SK-N-MC (cell line): Measurements from ENCODE around the gene PNLIPRP1.

Experiments used
- EZH2 ChIP-seq: fragments of 200-600 bp; sonication (generic); IDR thresholded peaks from one replicate; pipeline ENCODE4 v1.6.1; 2017; ENCODE audit warnings: antibody characterized with exemption
- POLR2AphosphoS5 ChIP-seq: IDR thresholded peaks from 2 replicates; pipeline ENCODE4 v1.6.1; 2012; ENCODE audit warnings: mild to moderate bottlenecking, low read depth, low read length, borderline replicate concordance

DNA sequence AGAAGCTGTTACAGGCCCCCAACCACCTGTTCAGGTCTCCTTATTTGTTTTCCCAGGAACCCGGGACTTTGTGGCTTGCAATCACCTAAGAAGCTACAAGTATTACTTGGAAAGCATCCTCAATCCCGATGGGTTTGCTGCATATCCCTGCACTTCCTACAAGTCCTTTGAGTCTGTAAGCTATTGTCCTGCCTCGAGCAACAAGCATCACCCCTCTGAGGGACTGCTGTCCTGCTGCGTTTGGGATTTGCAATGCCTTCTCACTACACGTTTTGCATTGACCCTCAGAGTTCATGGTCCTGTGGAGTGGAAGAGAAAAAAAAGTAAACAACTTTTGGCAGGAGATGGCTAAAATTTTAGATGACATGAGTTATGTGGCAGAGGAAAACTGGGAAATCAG, 9.2 kb downstream of the PNLIPRP1 start:
- TF ChIP-seq POLR2AphosphoS5 (no peak), EZH2 (no peak)
